ENCODE data around the gene SNCA. TPM values are rescaled to one million over a fixed set of nuclear protein-coding genes. Genes with fewer than 3 reads are reported as not detected.

The SNCA gene
- total RNA-seq, 1 donor from 2014 or later = not detected

DNA sequence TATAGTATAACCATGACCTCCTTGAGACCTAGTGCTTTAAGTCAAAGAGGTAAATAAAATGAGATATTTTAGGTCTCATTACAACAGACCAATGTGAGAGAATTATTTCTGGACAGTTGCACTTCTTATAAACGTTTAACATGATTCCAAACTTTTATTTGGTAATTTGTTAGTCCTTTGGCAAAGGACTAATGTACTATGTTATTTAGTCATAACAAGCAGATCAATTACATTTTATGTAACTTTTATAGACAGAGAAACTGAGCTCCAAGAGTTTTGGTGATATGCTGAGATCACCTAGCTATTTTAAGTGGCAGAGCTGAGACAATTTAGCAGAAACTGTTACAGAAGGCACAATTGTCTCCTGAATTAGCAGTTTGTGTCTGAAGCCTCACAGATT lies 2.6 kb upstream of the SNCA start:
- TF ChIP-seq, protein P1, sequence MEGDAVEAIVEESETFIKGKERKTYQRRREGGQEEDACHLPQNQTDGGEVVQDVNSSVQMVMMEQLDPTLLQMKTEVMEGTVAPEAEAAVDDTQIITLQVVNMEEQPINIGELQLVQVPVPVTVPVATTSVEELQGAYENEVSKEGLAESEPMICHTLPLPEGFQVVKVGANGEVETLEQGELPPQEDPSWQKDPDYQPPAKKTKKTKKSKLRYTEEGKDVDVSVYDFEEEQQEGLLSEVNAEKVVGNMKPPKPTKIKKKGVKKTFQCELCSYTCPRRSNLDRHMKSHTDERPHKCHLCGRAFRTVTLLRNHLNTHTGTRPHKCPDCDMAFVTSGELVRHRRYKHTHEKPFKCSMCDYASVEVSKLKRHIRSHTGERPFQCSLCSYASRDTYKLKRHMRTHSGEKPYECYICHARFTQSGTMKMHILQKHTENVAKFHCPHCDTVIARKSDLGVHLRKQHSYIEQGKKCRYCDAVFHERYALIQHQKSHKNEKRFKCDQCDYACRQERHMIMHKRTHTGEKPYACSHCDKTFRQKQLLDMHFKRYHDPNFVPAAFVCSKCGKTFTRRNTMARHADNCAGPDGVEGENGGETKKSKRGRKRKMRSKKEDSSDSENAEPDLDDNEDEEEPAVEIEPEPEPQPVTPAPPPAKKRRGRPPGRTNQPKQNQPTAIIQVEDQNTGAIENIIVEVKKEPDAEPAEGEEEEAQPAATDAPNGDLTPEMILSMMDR (IDR thresholded peaks at IDR 0.05) = no peak
- no peak overlapping the region for H3K4me3 ChIP-seq
- H3K4me1 ChIP-seq = no peaks in the 10 kb centered on the region
- no peak overlapping the region for H3K27ac ChIP-seq
- DNase-seq (ENCODE audit: low spot score in 2 of 2) = no peak
- no peaks in the 10 kb centered on the region for H3K9me3 ChIP-seq
- intact Hi-C loops (cut with DNase I) = no loop called here
- no peaks in the 10 kb centered on the region for H3K27me3 ChIP-seq
- H3K36me3 ChIP-seq = no peaks in the 10 kb centered on the region

DNA sequence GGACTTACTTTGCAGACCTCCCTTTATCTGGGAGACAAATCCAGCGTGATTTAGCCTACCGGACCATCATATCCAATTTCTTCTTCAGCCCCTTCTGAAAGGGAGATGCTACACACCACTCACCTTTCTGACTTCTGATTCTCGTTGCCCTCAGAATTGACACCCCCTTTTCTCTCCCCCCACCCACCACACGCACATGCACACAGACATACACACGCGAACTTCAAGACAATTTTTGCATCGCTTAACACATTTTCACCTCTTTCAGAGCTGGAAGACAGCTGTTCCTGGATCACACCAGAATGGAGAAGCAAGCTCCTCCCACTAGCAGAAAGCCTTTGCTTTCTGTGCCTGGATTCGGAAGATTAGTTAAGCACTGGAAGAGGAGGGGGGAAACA lies 1.0 kb upstream of the SNCA start:
- Histone ChIP-seq H3K27ac (no peak overlapping the region), H3K27me3 (no peaks in the 10 kb centered on the region), H3K36me3 (no peaks in the 10 kb centered on the region), H3K4me3 (peak overlapping the region; percentile 46 to 68), H3K4me1 (no peaks in the 10 kb centered on the region), H3K9me3 (no peaks in the 10 kb centered on the region)
- intact Hi-C loops (cut with DNase I) = no loop called here
- TF ChIP-seq, protein P1 (IDR thresholded peaks at IDR 0.05) = no peak
- DNase-seq (ENCODE audit: low spot score in 2 of 2) = no peak

DNA sequence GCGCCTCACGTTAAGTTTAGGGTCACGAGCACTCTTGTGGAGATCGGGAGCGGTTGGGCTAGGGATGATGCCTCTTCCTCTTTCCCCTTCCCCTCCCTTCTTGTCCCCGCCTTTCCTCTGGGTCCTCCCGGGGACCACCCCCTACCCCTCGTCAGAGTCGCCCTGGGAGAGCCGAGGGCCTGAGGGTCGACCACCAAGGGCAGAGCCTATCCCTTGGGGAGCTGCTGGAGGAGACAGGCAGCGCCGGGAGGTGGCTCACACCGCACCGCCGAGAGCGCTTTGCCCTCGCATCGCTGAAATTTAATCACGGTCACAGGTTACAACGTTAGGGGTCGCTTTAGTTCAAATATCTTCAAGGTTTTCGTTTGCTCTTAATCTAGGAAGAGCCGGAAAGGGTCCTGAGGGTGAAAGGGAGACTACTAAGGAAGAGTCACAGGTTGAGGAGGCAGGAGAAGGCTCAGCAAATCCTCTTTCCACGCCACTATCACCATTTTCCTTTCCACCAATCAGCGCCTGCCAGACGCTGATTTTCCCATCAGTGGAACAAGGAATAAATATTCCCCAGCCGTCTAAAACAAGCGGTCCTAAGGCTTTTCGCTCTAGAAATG lies 528 bp upstream of the SNCA start:
- no peak overlapping the region for H3K27ac ChIP-seq
- peak overlapping the region; percentile 46 to 68 for H3K4me3 ChIP-seq
- TF ChIP-seq, protein P1 (IDR thresholded peaks at IDR 0.05) = no peak
- no peaks in the 10 kb centered on the region for H3K36me3 ChIP-seq
- no peaks in the 10 kb centered on the region for H3K27me3 ChIP-seq
- intact Hi-C loops (cut with DNase I) = no loop called here
- H3K9me3 ChIP-seq = no peaks in the 10 kb centered on the region
- no peaks in the 10 kb centered on the region for H3K4me1 ChIP-seq
- no peak for DNase-seq (ENCODE audit: low spot score in 2 of 2)

DNA sequence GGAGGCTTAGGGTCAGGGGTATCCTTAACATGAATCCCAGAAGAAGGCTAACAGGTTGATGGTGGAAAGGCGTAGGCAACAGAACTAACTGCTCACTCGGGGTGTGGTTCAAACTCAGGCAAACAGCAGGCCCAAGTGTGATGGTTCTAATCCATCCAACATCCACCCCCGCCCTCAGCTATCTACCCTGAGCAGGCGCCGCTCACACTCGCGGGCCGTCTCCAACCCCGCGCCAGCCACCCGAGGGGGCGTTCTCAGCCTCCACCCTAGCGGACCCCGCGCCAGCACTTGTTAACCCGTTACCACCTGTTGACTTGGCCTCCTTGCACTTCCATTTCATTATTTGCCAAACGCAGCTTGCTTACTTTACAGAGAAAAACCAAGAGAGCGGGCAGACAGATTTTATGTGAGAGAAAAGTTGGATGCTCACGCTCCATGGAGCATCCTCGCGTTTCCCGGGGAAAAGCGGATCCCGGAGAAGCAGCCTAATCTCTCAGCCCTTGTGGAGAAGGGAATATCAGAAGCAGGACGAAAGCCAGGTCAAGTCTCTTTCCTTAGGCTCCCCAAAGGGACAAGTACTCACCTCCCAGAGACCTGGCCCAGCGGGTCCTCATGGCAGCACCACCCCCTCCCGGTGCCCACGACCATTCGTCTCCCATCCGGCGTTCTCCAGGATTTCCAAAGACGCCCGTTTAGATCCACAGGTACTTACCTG lies 773 bp downstream of the SNCA start:
- H3K9me3 ChIP-seq = no peaks in the 10 kb centered on the region
- intact Hi-C loops (cut with DNase I) = no loop called here
- TF ChIP-seq, protein P1 (IDR thresholded peaks at IDR 0.05) = no peak
- H3K4me3 ChIP-seq = peak overlapping the region; percentile 46 to 68
- no peak overlapping the region for H3K27ac ChIP-seq
- H3K27me3 ChIP-seq = no peaks in the 10 kb centered on the region
- H3K36me3 ChIP-seq = no peaks in the 10 kb centered on the region
- H3K4me1 ChIP-seq = no peaks in the 10 kb centered on the region
- no peak for DNase-seq (ENCODE audit: low spot score in 2 of 2)

DNA sequence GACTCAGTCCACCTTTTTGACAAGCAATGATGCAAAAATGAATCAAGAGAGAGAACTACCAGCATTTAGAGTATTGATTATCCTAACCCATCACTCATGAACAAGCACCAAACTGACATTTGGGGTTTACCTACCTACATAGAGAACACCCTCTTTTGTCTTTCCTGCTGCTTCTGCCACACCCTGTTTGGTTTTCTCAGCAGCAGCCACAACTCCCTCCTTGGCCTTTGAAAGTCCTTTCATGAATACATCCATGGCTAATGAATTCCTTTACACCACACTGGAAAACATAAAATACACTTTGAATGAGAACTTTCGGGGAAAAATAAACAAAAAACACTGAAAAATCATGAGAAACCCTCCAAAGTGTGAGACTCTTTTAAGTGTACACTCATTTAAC lies 1.5 kb downstream of the SNCA start:
- Histone ChIP-seq H3K9me3 (no peaks in the 10 kb centered on the region), H3K4me1 (no peaks in the 10 kb centered on the region), H3K27ac (no peak overlapping the region), H3K36me3 (no peaks in the 10 kb centered on the region), H3K27me3 (no peaks in the 10 kb centered on the region), H3K4me3 (no peak overlapping the region)
- intact Hi-C loops (cut with DNase I) = no loop called here
- no peak for DNase-seq (ENCODE audit: low spot score in 2 of 2)
- TF ChIP-seq, protein P1 (IDR thresholded peaks at IDR 0.05) = no peak

Data from ascending aorta (tissue), 2 donors.